Measurements from ENCODE around the gene PGAP6.
"Not testable (repeated sequence)": the region's sequence is repeated elsewhere in the genome, so short reads cannot be mapped to it uniquely, and the experiment has no call there.

PGAP6 gene

DNA sequence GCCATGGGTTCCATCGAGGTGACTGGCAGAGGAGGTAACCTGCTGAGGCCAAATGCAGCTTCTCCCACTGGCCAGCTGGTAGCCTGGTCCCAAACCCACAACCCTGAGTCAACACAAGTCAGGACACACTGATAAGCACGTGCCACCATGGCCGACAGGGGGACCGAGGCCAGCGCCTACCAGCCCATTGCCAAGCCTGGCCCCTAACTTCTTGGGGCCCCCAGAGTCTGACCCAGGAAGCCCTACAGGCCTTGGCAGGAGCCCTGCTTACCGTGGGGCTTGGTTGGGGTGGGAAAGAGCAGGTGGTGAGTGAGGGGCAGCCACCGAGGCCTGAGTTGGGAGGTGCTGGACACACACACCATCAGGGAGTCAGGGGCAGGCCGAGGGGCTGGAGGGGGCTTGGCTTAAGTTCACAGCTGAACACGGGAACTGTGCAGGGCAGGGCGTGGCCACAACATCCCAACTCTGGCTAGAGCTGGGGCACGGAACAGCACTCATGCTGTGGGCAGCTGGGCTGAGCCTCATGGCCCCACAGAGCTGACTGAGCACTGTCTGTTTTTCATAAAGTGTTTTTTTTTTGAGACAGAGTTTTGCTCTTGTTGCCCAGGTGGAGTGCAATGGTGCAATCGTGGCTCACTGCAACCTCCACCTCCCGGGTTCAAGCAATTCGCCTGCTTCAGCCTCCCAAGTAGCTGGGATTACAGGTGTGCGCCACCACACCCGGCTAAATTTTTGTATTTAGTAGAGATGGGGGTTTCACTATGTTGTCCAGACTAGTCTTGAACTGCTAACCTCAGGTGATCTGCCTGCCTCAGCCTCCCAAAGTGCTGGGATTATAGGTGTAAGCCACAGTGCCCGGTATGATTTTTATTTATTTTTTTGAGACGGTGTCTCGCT, 16.9 kb downstream of the PGAP6 start:
- no peak for DNase-seq (ENCODE audit: low read depth)

GRCh38 chr16:363766-364490, 17.9 kb downstream of the PGAP6 start:
- no peak for DNase-seq (ENCODE audit: low read depth)

GRCh38 chr16:363110-363765, 18.5 kb downstream of the PGAP6 start:
- no peak for DNase-seq (ENCODE audit: low read depth)

DNA sequence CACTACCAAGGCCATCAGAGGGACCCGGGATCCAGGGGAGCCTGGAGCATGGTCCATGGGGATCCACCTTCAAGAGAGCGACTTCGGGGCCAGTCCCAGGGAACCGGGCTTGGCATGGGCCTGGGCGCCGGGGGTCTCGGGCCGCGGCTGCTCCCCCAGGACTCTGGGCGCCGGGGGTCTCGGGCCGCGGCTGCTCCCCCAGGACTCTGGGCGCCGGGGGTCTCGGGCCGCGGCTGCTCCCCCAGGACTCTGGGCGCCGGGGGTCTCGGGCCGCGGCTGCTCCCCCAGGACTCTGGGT, 19.1 kb downstream of the PGAP6 start:
- not testable (repeated sequence) for DNase-seq (ENCODE audit: low read depth)

GRCh38 chr16:361872-362701, 19.7 kb downstream of the PGAP6 start:
- DNase-seq (ENCODE audit: low read depth), result peak; percentile 65

DNA sequence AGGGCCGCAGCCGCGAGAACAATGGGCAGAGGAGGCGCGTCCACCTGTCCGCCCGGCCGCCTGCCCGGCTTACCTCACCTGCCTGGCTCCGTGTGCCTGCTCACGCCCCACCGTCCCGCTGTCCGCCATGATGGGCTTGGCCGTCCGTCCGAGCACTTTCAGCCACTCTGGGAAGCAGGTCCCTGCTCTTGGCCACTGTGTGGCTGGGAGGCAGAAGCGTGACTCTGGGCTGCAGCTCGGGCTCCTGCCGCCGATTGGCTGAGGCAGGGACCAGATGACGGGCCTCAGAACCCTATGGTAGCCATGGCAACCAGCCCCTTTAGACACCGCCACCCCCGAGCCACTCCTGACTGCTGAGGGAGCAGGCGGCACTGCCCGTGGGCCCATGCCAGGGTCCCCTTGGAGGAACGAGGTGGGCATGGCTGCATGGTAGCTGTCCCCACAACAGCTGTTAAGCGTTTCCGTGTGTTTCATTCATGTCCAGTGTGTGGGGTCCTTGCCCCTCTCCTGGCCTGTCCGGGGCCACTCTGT, 20.4 kb downstream of the PGAP6 start:
- DNase-seq (ENCODE audit: low read depth), result no peak

- DNase-seq (ENCODE audit: low read depth), result no peak
These were observed 21.0 kb downstream of the PGAP6 start for GRCh38 chr16:360698-361336.

- no peak for DNase-seq (ENCODE audit: low read depth)
These were observed 21.7 kb downstream of the PGAP6 start for GRCh38 chr16:359871-360697.

DNA sequence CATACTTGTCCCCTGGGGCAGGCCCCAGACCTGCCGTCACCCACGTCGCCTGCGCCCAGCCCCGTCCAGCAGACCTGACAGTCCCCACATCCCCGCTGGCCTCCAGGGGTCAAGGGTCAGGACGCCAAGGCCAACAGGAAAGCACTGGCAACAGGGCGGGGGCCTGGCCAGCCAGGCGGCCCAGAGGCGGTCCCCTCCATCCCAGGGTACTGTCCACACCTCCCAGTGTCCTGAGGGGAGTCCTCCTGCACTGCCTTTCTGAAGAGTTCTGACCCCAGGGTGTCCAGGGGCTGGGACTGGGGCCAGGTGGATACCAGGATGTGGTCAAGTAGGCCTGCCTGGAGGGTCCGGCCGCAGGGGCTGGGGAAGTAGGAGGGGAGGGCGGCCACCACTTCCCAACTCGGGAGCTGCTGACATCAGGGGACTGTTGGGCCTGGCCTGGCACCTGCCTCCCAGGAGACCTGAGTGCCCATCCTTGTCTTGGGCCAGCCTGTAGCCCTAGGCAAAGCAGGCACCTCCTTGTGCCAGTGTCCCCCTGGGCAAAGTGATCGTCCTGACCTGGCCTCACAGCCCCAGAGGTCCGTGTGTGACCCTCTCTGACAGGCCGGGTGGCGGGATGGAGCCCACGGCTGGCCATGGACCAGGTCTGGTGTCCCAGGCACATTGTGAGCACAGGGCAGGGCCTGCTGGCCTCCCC, 22.6 kb downstream of the PGAP6 start:
- DNase-seq (ENCODE audit: low read depth), result no peak

DNA sequence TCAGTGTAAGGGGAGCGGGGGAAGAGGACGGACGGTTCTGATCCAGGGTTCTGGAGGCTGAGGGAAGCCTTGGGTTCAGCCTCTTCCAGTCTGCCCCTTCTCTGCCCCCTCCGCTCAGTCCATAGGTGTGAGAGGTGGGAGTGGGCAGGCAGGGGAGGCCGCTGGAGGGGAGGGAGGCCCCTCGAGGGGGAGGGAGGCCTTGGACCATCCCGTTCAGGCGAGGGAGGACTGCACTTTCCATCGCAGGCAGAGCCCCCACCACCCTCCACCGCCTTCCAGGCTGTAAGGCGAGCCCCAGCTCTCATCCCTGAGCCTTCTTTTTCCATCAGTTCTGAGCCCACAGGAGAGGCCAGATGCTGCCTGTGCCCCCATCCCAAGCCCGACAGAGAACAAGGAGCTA, 25.0 kb downstream of the PGAP6 start:
- no peak for DNase-seq (ENCODE audit: low read depth)

- DNase-seq (ENCODE audit: low read depth), result no peak
These were observed 26.8 kb downstream of the PGAP6 start for GRCh38 chr16:354971-355461.

GRCh38 chr16:354291-354881, 27.4 kb downstream of the PGAP6 start:
- DNase-seq (ENCODE audit: low read depth), result no peak

GRCh38 chr16:353404-354290, 28.1 kb downstream of the PGAP6 start:
- DNase-seq (ENCODE audit: low read depth), result no peak

- peak; percentile 75 for DNase-seq (ENCODE audit: low read depth)
These were observed 29.0 kb downstream of the PGAP6 start, which contains the start of gene AXIN1 for GRCh38 chr16:352547-353403. AXIN1 (minus strand) TSS chr16:352723; CDS start chr16:347025, 5,698 bp downstream.

DNA sequence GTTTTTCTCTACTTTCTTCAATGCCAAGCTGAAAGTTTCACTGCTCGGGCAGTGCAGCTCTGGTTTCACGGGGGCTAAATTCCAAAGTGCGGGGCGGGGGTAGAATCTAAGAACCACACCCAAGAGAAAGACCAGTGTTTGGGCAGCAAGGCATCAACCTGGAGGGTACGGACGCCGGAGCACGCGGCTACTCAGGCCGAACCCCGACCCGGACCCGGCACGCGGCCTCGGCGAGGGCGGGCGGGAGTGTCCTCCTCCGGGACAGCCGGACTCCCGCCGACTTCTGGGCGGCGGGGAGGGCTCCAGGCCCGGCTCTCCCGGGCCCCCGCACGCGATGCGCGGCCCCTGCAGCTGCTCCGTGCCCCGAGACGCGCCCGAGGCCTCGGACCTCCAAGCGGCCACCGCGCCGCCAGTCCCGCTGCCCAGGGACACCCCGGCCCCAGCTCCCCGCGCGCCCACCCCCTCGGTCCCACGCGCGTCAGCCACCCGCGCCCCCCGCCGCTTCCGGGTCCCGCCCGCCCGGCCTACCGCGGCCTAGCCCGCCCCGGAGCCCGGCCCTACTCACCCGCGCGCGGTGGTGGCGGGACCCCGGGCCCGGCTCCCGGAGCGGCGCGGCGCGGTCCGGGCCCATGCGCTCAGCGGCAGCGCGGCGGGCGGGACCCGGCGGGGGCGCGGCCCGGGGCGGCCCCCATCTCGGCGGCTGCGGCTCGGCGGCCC, 29.8 kb downstream of the PGAP6 start:
- no peak for DNase-seq (ENCODE audit: low read depth)

- DNase-seq (ENCODE audit: low read depth), result no peak
These were observed 31.6 kb downstream of the PGAP6 start for GRCh38 chr16:350203-350602.

Data from GM04504 (cell line).